CD14-positive monocyte (primary cell): ENCODE measurements around the gene ULK3. TPM values are rescaled to one million over a fixed set of nuclear protein-coding genes. Genes with fewer than 3 reads are reported as not detected.

ENCODE experiments used
- DNase-seq, 3 donors: peaks; one replicate each; pipeline ENCODE4 v3.0.0-alpha.2; 2011 to 2022
- H2AFZ ChIP-seq: 2 replicates; pipeline ENCODE4 v1.6.0; 2012; ENCODE audit warnings: mild to moderate bottlenecking, low read depth, low read length, inconsistent platforms; ENCODE audit not compliant: insufficient read depth, poor library complexity, severe bottlenecking
- H3K27ac ChIP-seq, 2 donors: 1 replicate in 1 of 2; 2 replicates in 1 of 2; pipeline ENCODE4 v1.5.1; 2012 to 2013; ENCODE audit warnings: low read length in 2 of 2, control low read depth in 1 of 2, inconsistent platforms in 1 of 2, low read depth in 1 of 2, mild to moderate bottlenecking in 1 of 2
- H3K27me3 ChIP-seq, 2 donors: one replicate each; pipeline versions ENCODE4 v1.6.0 to v1.6.1; 2011 to 2013; ENCODE audit warnings: low read length in 2 of 2; ENCODE audit not compliant: control insufficient read depth in 2 of 2, insufficient read depth in 2 of 2
- H3K36me3 ChIP-seq, 2 donors: replicated peaks in 1 of 2; 1 replicate in 1 of 2; 2 replicates in 1 of 2; pipeline versions ENCODE4 v1.5.1 to v1.6.1; 2012 to 2013; ENCODE audit warnings: low read length in 2 of 2, control low read depth in 1 of 2, inconsistent platforms in 1 of 2, mild to moderate bottlenecking in 1 of 2; ENCODE audit not compliant: insufficient read depth in 2 of 2, control insufficient read depth in 1 of 2
- H3K4me1 ChIP-seq, 2 donors: 1 replicate in 1 of 2; 2 replicates in 1 of 2; pipeline versions ENCODE4 v1.5.1 to v1.6.1; 2012 to 2013; ENCODE audit warnings: low read length in 2 of 2, control low read depth in 1 of 2, inconsistent platforms in 1 of 2, mild to moderate bottlenecking in 1 of 2, moderate library complexity in 1 of 2; ENCODE audit not compliant: insufficient read depth in 2 of 2, control insufficient read depth in 1 of 2
- H3K4me2 ChIP-seq: replicated peaks from 2 replicates; pipeline ENCODE3; 2012; ENCODE audit warnings: low read length, moderate library complexity, mild to moderate bottlenecking; ENCODE audit not compliant: poor library complexity, severe bottlenecking; ENCODE audit errors: extremely low read depth
- H3K4me3 ChIP-seq, 3 experiments: fragments of 200-600 bp in 1 of 3; sonication (generic) in 1 of 3; replicated peaks in 1 of 3; 1 replicate in 2 of 3; 2 replicates in 1 of 3; pipeline ENCODE4 v1.5.1; 2011 to 2013; ENCODE audit warnings: low read length in 3 of 3, mild to moderate bottlenecking in 3 of 3, control low read depth in 2 of 3, low read depth in 2 of 3, inconsistent platforms in 1 of 3, moderate library complexity in 1 of 3
- H3K79me2 ChIP-seq: 2 replicates; pipeline ENCODE4 v1.6.0; 2012; ENCODE audit warnings: mild to moderate bottlenecking, control low read depth, inconsistent platforms, low read length, moderate library complexity; ENCODE audit not compliant: insufficient read depth
- H3K9ac ChIP-seq: 2 replicates; pipeline ENCODE4 v1.6.0; 2017; ENCODE audit warnings: low read length, mild to moderate bottlenecking; ENCODE audit not compliant: insufficient read depth, poor library complexity, severe bottlenecking
- H3K9me3 ChIP-seq, 2 donors: replicated peaks in 1 of 2; 1 replicate in 1 of 2; 2 replicates in 1 of 2; pipeline versions ENCODE4 v1.5.1 to v1.6.1; 2012 to 2013; ENCODE audit warnings: low read length in 2 of 2, control low read depth in 1 of 2; ENCODE audit not compliant: control insufficient read depth in 1 of 2, insufficient read depth in 1 of 2
- H4K20me1 ChIP-seq: 2 replicates; pipeline ENCODE4 v1.6.0; 2012; ENCODE audit warnings: mild to moderate bottlenecking, low read length, control low read depth, moderate library complexity; ENCODE audit not compliant: insufficient read depth
- H3K27ac Mint-ChIP-seq, 7 donors: one replicate each; pipeline ENCODE4 v1.8.0; 2020; ENCODE audit warnings: mild to moderate bottlenecking in 7 of 7, mixed read lengths in 7 of 7, moderate library complexity in 6 of 7, inconsistent platforms in 2 of 7
- H3K27me3 Mint-ChIP-seq, 3 donors: one replicate each; pipeline ENCODE4 v1.8.0; 2021 to 2022; ENCODE audit warnings: low read depth in 3 of 3, mild to moderate bottlenecking in 3 of 3, mixed read lengths in 3 of 3, moderate library complexity in 3 of 3, inconsistent platforms in 1 of 3
- H3K36me3 Mint-ChIP-seq, 2 donors: one replicate each; pipeline ENCODE4 v1.8.0; 2020; ENCODE audit warnings: mixed read lengths in 2 of 2, inconsistent platforms in 1 of 2, mild to moderate bottlenecking in 1 of 2
- H3K4me1 Mint-ChIP-seq: one replicate; pipeline ENCODE4 v1.8.0; 2020; ENCODE audit warnings: mild to moderate bottlenecking, mixed read lengths
- H3K4me3 Mint-ChIP-seq, 2 donors: one replicate each; pipeline ENCODE4 v1.8.0; 2020; ENCODE audit warnings: mild to moderate bottlenecking in 2 of 2, mixed read lengths in 2 of 2, moderate library complexity in 1 of 2
- H3K9me3 Mint-ChIP-seq, 7 donors: one replicate each; pipeline ENCODE4 v1.8.0; 2020 to 2022; ENCODE audit warnings: mixed read lengths in 7 of 7, mild to moderate bottlenecking in 6 of 7, moderate library complexity in 6 of 7, inconsistent platforms in 2 of 7
- CTCF ChIP-seq: fragments of 200-600 bp; IDR thresholded peaks from one replicate; pipeline ENCODE4 v1.8.0; 2022; ENCODE audit warnings: antibody characterized with exemption, mild to moderate bottlenecking
- WGBS: methylation state at CpG from one replicate; pipeline ENCODE4 v1.1.5; 2013; ENCODE audit warnings: missing lambda C conversion rate; ENCODE audit not compliant: insufficient coverage; 5-methylcytosine and 5-hydroxymethylcytosine counted together
- intact Hi-C, 2 donors: fragments of 100-400 bp; cut with micrococcal nuclease; formaldehyde crosslinking; loops; one replicate each; pipeline versions ENCODE4 v1.15.0 to v1.15.1; 2023
- polyA plus RNA-seq, 3 donors: library from polyadenylated mRNA; depleted of rRNA in 1 of 3; unstranded in 2 of 3; stranded (reverse) in 1 of 3; fragments of 300-500 nt in 2 of 3; fragments of >200 nt in 1 of 3; fragmentation: Illumina TruSeq in 2 of 3; gene quantifications; 1 replicate in 2 of 3; 2 replicates in 1 of 3; pipeline ENCODE4 v1.2.3, GENCODE V29; 2012 to 2021

ULK3 gene
- polyA plus RNA-seq, 3 donors: 9.4 to 58.7 (median 16.0) TPM

- peaks cover 18 to 44% of the 10 kb centered on the region in 2 donors for H3K36me3 Mint-ChIP-seq
- peak overlapping the region in 1 of 7 donors; percentile 49 for H3K27ac Mint-ChIP-seq
- H3K4me3 Mint-ChIP-seq: no peak overlapping the region
Observed at GRCh38 chr15:74839526-74840395, 3.2 kb downstream of the ULK3 start.

More at GRCh38 chr15:74839526-74840395, 3.2 kb downstream of the ULK3 start:
- peaks cover 31% of the 10 kb centered on the region for H3K4me1 Mint-ChIP-seq
- H3K36me3 ChIP-seq: peaks cover 13 to 40% of the 10 kb centered on the region in 2 donors
- 96% methylated on average over 27 of the region's 31 CpGs for WGBS
- H3K9me3 Mint-ChIP-seq: peaks cover 0 to 2% (median 0%) of the 10 kb centered on the region in 7 donors
- no peak overlapping the region for H3K4me2 ChIP-seq
- no peak overlapping the region for H2AFZ ChIP-seq
- no peak overlapping the region for H3K27ac ChIP-seq
- DNase-seq: no peak
- no peak overlapping the region for H3K4me3 ChIP-seq
- H4K20me1 ChIP-seq: peaks cover 27% of the 10 kb centered on the region
- H3K9me3 ChIP-seq: no peaks in the 10 kb centered on the region
- no peak for TF ChIP-seq CTCF
- H3K27me3 ChIP-seq: no peaks in the 10 kb centered on the region
- H3K4me1 ChIP-seq: peaks cover 16 to 22% of the 10 kb centered on the region in 2 donors
- intact Hi-C loops: loop anchor here (10.0 kb wide), 1 partner anchor 65 kb away; the partner anchor contains the start of gene FAM219B (in 2 of the 2)
- peaks cover 0 to 3% (median 0%) of the 10 kb centered on the region in 3 donors for H3K27me3 Mint-ChIP-seq
- peaks cover 2% of the 10 kb centered on the region for H3K79me2 ChIP-seq
- no peak overlapping the region for H3K9ac ChIP-seq
